GM04504 (cell line): ENCODE data around the gene GBA3.

ENCODE experiments used
- DNase-seq: peaks from one replicate; pipeline ENCODE4 v3.0.0-alpha.2; 2012; ENCODE audit warnings: low read depth

GBA3 gene

DNA sequence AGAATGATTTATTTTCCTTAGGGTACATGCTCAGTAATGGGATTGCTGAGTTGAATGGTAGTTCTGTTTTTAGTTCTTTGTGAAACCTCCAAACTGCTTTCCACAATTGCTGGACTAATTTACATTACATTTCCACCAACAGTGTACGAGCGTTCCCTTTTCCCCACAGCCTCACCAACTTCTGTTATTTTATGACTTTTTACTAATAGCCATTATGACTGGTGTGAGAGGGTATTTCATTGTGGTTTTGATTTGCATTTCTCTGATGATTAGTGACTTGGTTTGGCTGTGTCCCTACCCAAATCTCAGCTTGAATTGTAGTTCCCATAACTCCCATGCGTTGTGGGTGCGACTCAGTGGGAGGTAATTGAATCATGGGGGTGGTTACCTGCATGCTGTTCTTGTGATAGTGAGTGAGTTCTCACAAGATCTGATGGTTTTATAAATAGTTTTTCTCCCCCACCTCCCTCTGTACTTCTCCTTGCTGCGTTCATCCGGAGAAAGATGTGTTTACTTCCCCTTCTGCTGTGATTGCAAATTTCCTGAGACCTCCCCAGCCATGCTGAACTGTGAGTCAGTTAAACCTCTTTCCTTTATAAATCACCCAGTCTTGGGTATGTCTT is 95.1 kb downstream of the GBA3 start:
- DNase-seq = no peak

DNA sequence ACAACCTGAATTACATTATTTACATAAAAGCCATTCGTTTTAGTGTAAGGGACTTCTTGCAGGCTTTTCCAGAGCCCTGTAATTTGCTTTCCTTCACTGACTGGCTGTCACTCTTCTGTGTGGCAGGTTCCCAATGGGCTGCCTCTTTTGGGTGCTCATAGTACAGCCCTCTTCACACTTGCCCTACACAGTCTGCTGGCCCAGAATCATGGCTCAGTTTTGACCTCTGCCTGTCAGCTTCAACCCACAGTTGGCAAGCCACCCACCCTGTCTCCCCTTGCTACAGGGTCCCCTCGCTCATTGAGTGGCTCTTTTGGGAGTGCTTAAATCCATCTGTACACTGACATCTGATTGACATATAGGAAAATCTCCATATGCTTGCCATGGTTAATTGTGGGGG is 97.9 kb downstream of the GBA3 start:
- DNase-seq = no peak

DNA sequence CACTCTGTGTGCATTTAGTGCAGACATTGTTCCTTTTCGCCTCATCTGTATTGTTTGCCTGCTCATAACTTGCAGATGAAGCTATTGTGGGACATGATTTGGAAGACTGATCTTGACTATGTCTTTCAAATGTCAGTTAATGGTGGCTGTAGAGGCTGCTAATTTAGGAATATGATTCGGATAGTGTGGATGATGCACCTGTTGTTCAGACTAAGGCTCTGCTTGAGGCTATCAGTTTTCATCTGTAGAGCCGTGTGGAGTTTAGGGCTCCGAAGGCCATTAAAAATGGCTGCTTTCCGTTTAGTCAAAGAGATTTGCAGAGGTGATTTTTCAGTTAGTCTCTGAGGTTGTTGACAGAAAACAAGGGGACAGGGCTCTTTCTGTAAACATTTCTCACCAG is 102.0 kb downstream of the GBA3 start:
- no peak for DNase-seq

DNA sequence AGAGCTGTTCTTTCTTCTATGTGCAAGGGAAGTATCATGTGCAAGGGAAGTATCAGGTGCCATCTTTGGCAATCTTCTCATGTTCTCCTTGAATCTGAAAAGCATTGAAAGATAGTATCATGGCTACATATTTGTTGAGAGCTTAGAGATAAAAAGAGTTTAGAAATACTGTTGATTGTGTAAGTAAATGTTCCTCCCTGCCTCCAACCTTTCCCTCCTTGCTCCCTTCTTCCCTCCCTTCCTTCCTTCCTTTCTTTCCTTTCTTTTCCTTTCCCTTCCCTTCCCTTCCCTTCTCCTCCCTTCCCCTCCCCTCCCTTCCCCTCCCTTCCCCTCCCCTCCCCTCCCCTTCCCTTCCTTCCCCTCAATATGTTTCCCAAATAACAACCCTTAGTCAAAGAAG is 108.7 kb downstream of the GBA3 start:
- no peak for DNase-seq

DNA sequence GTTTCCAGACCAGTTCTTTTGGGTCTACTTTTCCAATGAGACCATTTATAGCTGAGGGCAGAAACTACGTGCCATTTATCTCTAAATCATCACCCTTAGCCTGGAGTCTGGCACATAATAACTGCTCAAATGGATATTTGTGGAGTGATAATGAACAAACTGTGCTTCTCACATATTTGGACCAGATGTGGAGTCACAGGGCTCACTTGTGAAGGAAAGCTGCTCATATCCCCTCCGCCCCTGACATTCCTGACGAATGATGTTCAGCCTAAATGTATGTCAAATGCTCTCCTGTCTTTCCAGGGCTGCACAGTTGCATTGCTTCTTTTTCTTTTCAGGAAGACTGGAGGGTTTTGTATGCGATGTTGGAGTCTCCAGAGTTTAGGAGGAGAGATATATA is 110.1 kb downstream of the GBA3 start:
- DNase-seq = peak; percentile 22

DNA sequence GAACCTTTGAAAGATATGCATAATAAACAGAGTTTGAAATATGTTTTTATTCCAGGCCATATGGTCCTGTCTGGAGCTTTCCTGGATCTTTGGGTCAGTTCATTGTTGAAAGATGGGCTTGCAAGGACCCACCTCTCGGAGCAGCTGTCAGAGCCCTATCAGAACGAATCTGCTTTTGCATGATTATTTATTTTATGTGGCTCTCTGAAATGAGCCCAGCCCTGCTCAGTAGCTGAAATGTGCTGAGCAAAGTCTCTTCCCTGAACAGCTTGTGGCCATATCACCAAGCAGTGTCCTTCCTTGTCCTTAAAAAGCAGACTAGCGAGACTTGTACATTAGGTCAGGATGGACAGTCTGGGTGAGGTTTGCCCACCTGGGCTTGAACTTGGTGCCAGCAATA is 110.8 kb downstream of the GBA3 start:
- no peak for DNase-seq

DNA sequence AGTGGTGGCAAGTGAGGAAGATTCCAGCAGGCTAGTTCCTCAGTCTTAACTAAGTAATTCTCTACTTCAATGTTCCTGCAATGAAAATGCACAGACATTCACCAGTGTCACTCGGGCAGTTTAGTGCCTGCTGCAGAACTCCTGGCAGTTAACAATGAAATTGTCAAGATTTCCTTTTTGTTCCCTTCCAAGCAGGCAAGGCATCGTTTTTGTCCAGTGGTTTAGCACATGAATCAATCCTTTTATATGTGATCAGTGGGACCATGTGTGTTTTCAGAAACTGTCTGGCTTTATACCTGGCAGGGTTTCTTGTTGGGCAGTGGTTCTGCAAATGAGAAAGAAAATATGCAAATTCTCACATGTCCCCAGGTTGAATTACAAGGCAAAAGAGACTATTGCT is 122.2 kb downstream of the GBA3 start:
- DNase-seq = no peak

DNA sequence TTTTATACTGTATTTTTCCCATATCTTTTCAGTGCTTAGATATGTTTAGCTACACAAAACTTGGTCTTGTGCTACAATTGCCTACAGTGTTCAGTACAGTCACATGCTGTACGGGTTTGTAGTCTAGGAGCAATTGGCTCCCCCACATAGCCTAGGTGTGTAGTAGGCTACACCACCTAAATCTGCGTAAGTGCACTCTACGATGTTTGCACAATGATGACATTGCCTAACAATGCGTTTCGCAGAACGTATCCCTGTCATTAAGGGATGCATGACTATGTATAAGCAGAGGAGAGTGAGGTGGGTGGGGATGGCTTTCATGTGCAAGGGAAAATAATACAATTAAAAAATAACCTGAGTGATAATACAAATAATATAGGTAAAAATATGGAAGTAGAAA is 131.4 kb downstream of the GBA3 start:
- no peak for DNase-seq

DNA sequence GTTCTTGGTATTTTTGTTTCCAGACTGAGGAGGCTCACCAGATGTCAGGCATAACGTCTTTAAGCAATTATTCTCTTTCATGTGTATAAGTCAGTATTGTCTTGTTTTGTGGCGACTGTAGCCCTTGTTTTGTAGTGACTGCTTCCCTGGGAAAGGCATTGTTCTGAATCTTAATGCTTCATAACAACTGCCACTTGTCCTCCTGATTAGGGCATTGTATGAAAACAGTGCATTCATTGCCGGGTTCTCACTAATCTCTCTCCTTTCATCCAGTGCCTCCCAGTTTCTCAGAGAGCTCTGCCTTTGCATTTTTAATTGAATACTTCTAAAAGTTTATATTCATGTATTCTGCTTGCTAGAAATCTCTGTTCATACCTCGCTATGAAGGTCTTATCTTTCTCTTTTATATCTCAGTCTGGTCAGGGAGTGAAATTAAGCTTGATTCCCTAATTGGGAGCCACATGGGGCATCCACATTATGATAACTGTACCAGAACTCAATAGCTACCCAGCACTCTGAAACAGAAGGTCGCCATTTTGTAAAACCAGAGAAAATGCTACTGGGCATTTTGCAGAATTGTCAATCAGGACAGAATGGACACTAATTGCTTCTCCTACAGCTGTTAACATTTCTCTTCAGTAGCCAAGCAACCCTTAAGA is 149.8 kb downstream of the GBA3 start:
- no peak for DNase-seq

DNA sequence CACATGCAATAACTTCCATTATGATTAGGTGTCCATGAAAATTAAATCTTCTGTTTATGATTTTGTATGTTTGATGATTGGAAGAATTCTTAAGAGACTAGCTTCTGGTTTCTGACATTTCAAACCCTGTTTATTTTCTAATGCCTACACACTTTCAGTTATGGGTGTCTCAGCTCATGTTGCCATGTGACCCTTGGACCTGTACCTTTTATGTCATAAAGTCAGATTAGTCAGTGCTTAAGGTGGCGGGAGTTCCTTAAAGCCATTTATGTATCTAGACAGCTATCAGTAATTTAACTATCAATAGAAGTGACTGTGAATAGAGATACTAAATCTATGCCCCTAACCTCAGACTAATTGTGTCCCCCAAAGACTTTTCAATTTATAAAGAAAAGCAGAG is 155.6 kb downstream of the GBA3 start:
- DNase-seq = no peak

DNA sequence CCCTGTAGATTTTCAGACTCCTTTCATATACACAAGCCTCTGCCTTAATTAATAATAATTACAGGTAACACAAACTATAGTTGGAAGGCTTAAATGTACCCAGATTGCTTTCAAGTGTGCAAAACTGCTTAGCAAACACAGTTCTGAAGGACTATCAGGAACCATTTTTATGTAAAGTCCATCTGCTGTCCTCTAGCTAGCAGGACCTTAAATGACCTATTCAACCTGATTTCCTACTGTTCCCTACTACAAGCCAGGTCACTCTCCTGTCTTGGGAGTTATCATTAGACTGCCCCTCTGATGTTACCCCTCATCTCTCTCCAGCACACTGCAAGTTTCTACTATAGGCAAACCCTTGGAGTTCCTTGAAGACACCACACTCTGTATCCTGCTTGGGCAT is 157.3 kb downstream of the GBA3 start:
- DNase-seq = no peak

DNA sequence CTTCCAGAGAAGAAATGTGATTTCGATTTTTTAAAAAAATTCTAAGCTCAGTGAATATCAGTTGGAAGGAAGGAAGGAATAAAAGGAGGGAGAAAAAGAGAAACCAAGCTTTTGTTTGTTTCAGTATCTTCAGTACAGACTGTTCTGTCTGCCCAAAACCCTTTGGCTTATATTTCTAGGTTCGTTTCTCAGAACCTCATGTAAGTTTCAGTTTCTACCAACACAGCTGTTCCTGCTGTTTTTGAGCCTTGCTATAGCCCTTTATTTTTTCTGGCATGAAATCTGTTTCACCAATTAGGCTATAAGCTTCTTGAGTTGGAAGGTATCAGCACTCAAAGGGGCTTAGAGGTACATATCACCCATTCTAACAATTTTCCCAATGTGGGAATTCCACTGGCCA is 157.9 kb downstream of the GBA3 start:
- no peak for DNase-seq

DNA sequence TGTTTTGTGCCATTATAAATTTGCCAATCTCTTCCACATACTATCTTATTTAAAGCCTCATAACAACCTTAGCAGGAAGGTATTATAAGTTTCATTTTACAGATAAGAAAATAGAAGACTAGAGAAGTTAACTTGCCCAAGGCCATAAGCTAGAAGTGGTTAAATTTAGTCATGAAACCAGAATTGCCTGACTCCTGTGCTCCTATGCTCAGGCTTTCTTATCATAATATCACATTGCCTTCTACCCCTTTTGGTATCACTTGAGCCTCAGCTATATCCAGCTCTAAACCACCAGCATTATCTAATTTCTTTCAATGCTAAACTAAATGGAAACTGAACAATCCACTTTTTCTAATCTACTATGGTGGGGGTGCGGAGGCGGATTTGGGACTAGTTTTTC is 164.7 kb downstream of the GBA3 start:
- no peak for DNase-seq

DNA sequence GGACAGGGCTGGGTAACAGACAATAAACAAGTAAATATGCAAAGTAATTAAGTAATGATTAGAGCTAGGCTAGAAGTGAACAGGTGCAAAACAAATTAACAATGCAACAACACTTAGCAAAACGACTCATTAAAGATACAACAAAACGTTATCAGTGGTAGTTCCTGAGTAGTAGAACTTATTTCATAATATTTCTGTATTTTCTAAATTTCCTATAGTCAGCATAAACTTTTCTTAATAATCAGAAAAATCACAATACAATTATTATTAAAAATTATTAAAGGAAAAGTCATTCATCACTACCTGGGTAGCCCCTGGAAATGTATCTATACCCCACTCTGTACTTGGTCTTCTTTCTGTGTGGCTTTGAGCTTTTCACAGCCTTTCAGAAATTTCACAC is 166.6 kb downstream of the GBA3 start:
- DNase-seq = no peak
